AG10803 (cell line): ENCODE data around the gene BPGM.
A peak's percentile ranks its signal among the peaks of the same experiment; 100 is the strongest.

Experiments used
- DNase-seq: peaks from one replicate; pipeline ENCODE4 v3.0.0; 2010; ENCODE audit warnings: low read depth
- H3K4me3 ChIP-seq: 2 replicates; pipeline ENCODE4 v1.5.1; 2011; ENCODE audit warnings: mild to moderate bottlenecking, low read length, control low read depth
- TF ChIP-seq, protein P1 (sequence below): conservative IDR thresholded peaks from 2 replicates; pipeline ENCODE4 v1.5.1; 2011; ENCODE audit warnings: mild to moderate bottlenecking, low read length, control low read depth, inconsistent platforms

Gene BPGM

DNA sequence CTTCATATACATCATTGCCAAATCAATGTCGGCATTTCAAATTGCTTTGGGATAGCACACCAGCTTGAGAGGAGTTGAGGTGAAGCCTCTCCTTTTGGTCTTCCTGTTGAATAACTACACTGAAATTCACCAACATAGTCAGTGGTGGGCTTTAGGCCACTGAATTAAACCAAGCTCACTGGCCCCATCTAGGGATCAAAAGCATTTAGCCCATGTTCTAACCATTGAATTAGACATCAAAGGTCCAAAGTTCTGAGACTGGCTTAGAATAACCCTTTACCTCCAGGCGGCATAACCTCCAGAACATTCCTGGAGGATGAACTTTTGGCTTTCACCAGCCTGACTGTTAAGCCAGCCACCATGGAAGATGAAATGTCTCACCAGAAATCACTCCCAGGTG lies 54.6 kb downstream of the BPGM start:
- H3K4me3 ChIP-seq, result no peak overlapping the region
- DNase-seq, result no peak
- TF ChIP-seq, protein P1, sequence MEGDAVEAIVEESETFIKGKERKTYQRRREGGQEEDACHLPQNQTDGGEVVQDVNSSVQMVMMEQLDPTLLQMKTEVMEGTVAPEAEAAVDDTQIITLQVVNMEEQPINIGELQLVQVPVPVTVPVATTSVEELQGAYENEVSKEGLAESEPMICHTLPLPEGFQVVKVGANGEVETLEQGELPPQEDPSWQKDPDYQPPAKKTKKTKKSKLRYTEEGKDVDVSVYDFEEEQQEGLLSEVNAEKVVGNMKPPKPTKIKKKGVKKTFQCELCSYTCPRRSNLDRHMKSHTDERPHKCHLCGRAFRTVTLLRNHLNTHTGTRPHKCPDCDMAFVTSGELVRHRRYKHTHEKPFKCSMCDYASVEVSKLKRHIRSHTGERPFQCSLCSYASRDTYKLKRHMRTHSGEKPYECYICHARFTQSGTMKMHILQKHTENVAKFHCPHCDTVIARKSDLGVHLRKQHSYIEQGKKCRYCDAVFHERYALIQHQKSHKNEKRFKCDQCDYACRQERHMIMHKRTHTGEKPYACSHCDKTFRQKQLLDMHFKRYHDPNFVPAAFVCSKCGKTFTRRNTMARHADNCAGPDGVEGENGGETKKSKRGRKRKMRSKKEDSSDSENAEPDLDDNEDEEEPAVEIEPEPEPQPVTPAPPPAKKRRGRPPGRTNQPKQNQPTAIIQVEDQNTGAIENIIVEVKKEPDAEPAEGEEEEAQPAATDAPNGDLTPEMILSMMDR, result peak; percentile 46

DNA sequence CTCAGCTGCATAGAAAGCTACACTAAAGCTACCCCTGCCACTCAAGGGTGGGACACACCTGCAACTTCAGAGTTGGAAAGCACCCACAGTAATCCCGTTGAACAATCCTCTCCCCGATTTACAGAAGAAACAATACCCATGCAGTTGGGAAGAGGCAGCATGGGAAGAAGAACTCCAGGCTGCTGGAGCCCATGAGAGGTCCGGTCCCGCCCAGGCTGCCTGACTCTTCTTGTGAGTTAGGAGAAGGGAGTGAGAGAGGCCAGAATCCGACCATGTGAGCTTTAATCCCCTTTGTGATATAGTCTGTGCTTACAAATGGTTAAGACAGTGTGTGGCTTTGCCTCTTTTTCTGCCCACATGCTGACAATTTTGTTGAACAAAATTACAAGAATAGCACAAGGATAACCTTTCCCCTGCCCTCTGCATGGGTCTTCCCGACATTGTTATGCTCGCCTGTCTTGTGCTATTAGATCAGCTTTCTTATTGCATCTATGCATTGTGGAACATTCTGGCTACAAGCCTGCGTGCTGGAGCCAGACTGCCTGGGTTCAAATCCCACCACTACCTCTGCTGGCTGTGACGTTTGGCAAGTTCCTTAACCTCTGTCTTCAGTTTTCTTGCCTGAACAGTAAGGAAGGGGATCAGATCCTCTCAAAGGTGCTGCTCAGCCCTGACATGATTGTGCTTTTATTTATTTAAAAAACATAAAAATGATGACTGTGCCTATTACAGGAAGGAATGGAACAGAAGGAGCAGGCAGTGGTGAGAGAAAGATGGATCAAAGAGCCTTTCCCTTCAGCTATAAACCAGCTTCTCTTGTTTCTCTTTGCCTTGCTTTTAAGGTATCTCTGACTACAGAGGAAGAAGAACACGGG lies 56.0 kb downstream of the BPGM start:
- no peak overlapping the region for H3K4me3 ChIP-seq
- DNase-seq, result no peak
- TF ChIP-seq, protein P1, result no peak

DNA sequence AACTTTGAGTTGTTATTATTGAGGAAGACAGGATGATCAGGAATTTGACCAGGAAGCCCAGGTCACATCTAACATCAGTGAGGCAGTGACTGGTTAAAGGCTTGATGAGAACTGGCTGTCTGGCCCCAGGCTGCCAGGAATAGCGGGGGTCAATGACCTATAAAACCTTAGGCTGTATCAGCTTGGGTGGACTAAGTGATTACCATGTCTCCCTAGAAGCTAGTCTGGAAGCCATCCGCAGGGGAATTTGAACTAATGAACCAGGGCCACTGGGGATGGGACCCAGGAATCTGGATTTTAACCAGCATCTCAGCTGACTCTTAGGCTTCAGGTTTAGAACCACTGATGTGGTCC lies 56.6 kb downstream of the BPGM start:
- H3K4me3 ChIP-seq, result no peak overlapping the region
- TF ChIP-seq, protein P1, result no peak
- no peak for DNase-seq

DNA sequence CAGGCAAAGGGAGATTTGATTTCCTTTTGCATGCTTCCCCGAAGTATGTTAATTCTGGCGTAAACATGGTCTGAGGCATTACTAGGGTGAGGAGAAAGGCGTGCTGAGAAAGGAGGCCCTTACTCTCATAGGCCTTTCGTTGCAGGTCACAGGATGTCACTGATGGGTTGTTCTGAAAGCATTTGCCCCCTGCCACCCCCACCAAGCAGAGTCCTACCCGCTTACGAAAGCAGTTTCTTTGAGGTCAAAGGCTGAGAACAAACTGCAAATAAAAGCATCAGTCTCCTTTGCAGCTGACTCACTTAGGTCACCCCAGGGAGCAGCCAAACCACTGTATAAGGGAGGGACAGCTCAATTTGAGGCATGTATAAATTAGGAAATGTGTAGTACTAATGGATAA lies 57.1 kb downstream of the BPGM start:
- DNase-seq, result no peak
- no peak overlapping the region for H3K4me3 ChIP-seq
- TF ChIP-seq, protein P1, result no peak

DNA sequence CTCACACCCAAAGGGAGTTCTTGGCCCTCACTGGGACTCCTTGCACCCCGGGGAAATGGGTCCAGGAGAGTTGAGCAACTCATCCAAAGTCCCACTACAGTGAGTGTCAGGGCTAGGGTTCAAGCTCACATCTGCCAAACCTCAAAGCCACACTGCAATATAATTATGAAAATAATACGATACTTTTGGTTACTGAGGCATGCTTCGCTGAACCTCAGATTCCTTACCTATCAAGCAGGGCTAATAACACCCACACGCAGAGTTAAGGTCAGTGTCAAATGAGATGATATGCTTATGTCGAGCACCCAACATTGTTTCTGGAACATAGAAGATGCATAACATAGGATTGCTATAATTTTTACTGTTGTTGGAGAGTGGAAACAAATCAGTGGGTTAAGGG lies 58.2 kb downstream of the BPGM start:
- TF ChIP-seq, protein P1, result no peak
- no peak overlapping the region for H3K4me3 ChIP-seq
- DNase-seq, result no peak

DNA sequence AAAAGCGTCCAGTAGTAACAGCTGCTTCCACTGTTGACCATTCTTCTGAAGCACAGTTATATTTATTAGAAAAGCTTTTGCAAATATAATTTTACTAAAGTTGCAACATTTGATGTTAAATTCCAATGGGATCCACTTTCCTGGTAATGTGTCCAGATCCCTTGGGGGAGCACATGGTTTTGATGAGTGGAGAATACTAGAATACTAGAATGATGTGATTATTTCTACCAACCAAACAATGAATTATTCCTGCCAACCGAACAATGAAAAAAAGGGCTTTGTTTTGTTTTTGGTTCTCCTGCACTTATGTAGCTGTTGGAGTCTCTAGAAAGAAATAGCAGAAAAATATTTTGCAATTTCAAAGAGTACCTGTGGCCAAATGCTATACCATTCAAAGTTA lies 59.1 kb downstream of the BPGM start:
- no peak overlapping the region for H3K4me3 ChIP-seq
- TF ChIP-seq, protein P1, result no peak
- peak; percentile 62 for DNase-seq

DNA sequence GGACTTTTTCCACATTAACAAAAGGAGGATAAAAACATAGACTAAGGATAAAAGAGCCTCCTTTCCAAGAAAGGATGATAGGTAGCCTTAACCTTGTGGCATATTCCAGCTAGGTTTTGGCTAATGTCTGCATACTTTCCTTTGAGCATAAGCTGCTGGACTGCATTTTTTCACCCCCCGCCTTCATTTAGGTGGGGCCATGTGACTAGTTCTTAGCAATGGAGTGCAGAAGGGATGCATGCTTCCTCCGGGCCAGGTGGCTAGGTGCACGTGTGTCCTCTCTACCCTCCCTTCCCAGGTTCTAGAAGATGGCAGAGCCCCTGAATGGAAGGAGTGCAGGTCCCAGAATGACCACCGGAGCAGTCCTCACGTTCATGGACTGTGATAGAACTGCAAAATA lies 59.8 kb downstream of the BPGM start:
- DNase-seq, result no peak
- TF ChIP-seq, protein P1, result no peak
- no peak overlapping the region for H3K4me3 ChIP-seq
